Measurements from ENCODE around the gene KCNK1. TPM values are rescaled to one million over a fixed set of nuclear protein-coding genes. Genes with fewer than 3 reads are reported as not detected.
"Not testable (repeated sequence)": the region's sequence is repeated elsewhere in the genome, so short reads cannot be mapped to it uniquely, and the experiment has no call there.

The KCNK1 gene
- total RNA-seq, 1 donor from 2014 or later, result 2.3 TPM

GRCh38 chr1:233672732-233673131, 58.8 kb downstream of the KCNK1 start:
- Mint-ChIP-seq H3K4me1 (no peaks in the 10 kb centered on the region), H3K4me3 (no peak overlapping the region), H3K27ac (no peak overlapping the region), H3K36me3 (ENCODE audit: low read depth) (no peaks in the 10 kb centered on the region), H3K9me3 (no peaks in the 10 kb centered on the region), H3K27me3 (peaks cover 9% of the 10 kb centered on the region)
- intact Hi-C loops (cut with micrococcal nuclease), result no loop called here
- DNase-seq, result no peak

- H3K4me3 Mint-ChIP-seq, result no peak overlapping the region
- no peaks in the 10 kb centered on the region for H3K9me3 Mint-ChIP-seq
- no peak overlapping the region for H3K27ac Mint-ChIP-seq
- H3K4me1 Mint-ChIP-seq, result no peaks in the 10 kb centered on the region
- no peaks in the 10 kb centered on the region for H3K36me3 Mint-ChIP-seq (ENCODE audit: low read depth)
- peaks cover 9% of the 10 kb centered on the region for H3K27me3 Mint-ChIP-seq
- no peak for DNase-seq
- intact Hi-C loops (cut with micrococcal nuclease), result no loop called here
Observed at GRCh38 chr1:233673261-233673946, 59.5 kb downstream of the KCNK1 start.

DNA sequence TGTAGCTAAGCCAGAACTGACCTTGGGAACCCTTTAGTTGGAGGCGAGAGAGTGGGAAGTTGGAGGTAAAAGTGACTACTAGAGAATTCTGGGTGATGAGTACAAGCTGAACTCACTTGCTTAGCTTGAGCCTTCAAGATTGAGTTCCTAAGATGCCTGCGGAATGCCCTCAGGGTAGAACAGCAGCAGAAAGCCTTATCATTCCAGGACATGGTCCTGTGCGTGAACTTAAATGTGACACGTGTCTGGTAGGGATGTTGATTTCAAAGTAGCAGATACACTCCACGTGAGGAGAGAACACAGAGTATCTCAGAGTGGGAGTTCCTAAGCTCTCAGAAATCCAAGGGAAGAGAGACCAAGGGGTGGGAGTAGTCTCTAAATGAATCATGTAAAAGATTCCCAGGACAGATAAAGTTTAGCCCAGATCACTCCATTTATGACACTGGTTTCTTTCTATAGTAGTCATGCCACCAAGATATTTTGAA, 60.1 kb downstream of the KCNK1 start:
- no peak overlapping the region for H3K4me3 Mint-ChIP-seq
- intact Hi-C loops (cut with micrococcal nuclease), result no loop called here
- H3K36me3 Mint-ChIP-seq (ENCODE audit: low read depth), result no peaks in the 10 kb centered on the region

DNA sequence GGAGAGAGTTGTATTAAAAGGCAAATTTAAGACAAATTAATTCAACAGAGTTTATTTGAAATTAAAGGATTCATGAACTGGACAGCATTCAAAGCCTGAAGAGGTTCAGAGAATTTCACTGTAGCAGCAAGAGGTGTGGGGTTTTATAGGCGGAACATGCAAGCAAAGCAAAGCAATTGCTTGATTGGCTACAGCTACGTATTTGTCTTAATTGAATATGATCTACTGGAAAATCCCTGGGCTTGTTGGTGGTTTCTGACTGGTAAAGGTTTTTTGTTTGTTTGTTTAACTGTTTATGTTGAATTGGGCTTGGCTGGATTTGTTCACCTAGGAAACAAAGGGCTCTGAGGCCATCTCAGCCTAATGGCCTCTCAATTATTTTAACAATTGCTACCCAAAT, 61.5 kb downstream of the KCNK1 start:
- Mint-ChIP-seq H3K36me3 (ENCODE audit: low read depth) (no peaks in the 10 kb centered on the region), H3K4me1 (no peaks in the 10 kb centered on the region)

More for the DNA sequence above, 60.1 kb downstream of the KCNK1 start:
- Mint-ChIP-seq H3K4me1 (no peaks in the 10 kb centered on the region), H3K27ac (no peak overlapping the region), H3K27me3 (peaks cover 9% of the 10 kb centered on the region), H3K9me3 (no peaks in the 10 kb centered on the region)
- no peak for DNase-seq

GRCh38 chr1:233675893-233676292, 62.0 kb downstream of the KCNK1 start:
- no peaks in the 10 kb centered on the region for H3K4me1 Mint-ChIP-seq
- no peak overlapping the region for H3K27ac Mint-ChIP-seq
- H3K36me3 Mint-ChIP-seq (ENCODE audit: low read depth), result no peaks in the 10 kb centered on the region
- H3K27me3 Mint-ChIP-seq, result peaks cover 9% of the 10 kb centered on the region
- intact Hi-C loops (cut with micrococcal nuclease), result no loop called here
- no peaks in the 10 kb centered on the region for H3K9me3 Mint-ChIP-seq
- DNase-seq, result no peak
- no peak overlapping the region for H3K4me3 Mint-ChIP-seq

More for the DNA sequence above, 61.5 kb downstream of the KCNK1 start:
- Mint-ChIP-seq H3K27me3 (peaks cover 9% of the 10 kb centered on the region), H3K4me3 (no peak overlapping the region), H3K27ac (no peak overlapping the region), H3K9me3 (no peaks in the 10 kb centered on the region)
- DNase-seq, result no peak
- intact Hi-C loops (cut with micrococcal nuclease), result no loop called here

DNA sequence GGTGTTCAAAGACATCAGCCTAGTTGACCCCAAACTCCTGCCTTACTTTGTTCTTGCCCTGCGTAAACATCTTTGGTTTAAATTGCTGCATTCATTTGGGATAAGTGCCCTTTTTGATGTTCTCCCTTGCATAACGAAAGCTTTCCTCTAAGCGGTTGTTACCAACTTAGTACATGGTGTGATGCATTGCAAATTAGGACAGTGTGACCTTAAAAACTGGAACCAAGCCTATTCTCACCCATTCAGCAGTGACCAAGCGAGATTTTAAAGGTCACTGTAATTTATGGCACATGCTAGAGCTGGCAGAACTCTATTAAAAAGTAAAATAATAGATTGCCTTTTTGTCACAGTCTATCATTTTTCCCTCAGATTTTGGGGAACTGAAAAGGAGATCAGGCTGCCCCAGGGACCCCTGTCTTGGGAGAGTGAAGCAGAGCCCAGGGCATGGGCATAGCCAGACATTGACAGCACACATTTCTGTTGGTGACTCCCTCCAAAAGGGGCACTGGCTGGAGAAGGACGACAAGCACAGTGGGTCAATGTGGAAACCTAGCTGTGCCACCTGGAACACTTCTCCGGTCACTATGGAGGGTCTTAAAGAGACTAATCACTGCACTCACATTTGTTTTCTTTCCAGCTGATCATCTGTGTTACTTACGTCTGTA, 63.9 kb downstream of the KCNK1 start:
- Mint-ChIP-seq H3K36me3 (ENCODE audit: low read depth) (no peaks in the 10 kb centered on the region), H3K9me3 (no peaks in the 10 kb centered on the region), H3K27ac (no peak overlapping the region), H3K27me3 (peaks cover 9% of the 10 kb centered on the region), H3K4me3 (no peak overlapping the region), H3K4me1 (no peaks in the 10 kb centered on the region)
- intact Hi-C loops (cut with micrococcal nuclease), result no loop called here
- DNase-seq, result no peak

DNA sequence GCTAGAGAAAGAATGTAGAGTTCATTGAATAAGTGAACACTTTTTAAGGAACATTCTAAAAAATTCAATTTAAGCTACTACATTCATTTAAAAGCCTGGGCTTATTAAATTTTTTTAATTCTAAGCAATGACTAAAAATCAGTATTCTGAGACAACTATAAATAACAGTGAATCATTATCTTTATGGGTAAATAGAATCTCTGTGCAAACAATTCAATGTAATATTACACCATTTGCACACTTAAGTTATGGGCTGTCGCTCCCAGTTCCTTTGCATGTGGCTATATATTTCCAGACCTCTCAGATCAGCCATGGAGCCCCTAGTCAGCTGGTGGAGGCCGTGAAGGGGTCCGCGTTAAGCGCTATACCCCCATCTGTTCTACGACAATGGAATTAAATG, 65.1 kb downstream of the KCNK1 start:
- Mint-ChIP-seq H3K4me1 (no peaks in the 10 kb centered on the region), H3K27ac (no peak overlapping the region)
- intact Hi-C loops (cut with micrococcal nuclease), result no loop called here

DNA sequence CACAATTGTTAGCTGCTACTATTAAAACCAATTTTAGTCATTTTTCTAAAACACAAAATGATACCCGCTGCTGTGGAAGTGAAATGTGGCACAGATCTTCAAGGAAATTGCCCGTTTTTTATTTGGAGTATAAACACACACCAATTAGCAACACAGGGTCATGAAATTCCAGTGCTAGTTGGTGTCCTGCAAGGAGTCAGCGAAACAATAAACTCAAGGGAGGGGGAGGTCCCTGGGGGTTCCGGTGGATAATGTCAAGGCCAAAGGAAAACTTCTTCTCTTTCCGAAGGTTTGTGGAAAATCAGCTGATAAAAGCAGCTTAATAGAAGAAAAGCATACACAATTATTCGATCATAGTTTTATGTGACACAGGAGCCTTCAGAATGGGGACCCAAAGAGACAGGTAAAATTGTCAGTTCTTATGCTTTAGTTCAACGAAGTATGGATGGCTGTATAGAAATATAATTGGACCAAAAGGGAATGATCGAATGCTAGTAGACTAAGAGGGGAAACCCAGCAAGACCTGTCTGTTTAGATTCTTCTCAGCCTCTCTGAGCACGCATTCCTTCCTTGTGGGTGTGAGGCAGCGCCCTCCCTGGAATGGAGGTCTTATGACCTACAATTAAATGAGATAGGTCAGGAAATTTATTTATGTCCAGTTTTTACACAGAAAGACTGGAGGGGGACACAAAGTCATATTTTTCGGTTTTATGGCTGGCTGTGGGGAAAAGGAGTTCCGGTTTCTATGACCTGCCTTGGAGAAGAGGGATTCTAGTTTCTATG, 65.9 kb downstream of the KCNK1 start:
- no peaks in the 10 kb centered on the region for H3K9me3 Mint-ChIP-seq
- no peaks in the 10 kb centered on the region for H3K4me1 Mint-ChIP-seq
- no peaks in the 10 kb centered on the region for H3K36me3 Mint-ChIP-seq (ENCODE audit: low read depth)
- no peak overlapping the region for H3K27ac Mint-ChIP-seq
- H3K27me3 Mint-ChIP-seq, result peaks cover 4% of the 10 kb centered on the region
- no peak for DNase-seq
- intact Hi-C loops (cut with micrococcal nuclease), result no loop called here
- no peak overlapping the region for H3K4me3 Mint-ChIP-seq

More for the DNA sequence above, 65.1 kb downstream of the KCNK1 start:
- DNase-seq, result no peak
- Mint-ChIP-seq H3K36me3 (ENCODE audit: low read depth) (no peaks in the 10 kb centered on the region), H3K27me3 (peaks cover 9% of the 10 kb centered on the region), H3K4me3 (no peak overlapping the region), H3K9me3 (no peaks in the 10 kb centered on the region)

GRCh38 chr1:233681285-233681684, 67.4 kb downstream of the KCNK1 start:
- Mint-ChIP-seq H3K36me3 (ENCODE audit: low read depth) (no peaks in the 10 kb centered on the region), H3K4me3 (no peak overlapping the region), H3K9me3 (no peaks in the 10 kb centered on the region), H3K4me1 (no peaks in the 10 kb centered on the region), H3K27me3 (peaks cover 3% of the 10 kb centered on the region), H3K27ac (no peak overlapping the region)
- intact Hi-C loops (cut with micrococcal nuclease), result no loop called here
- DNase-seq, result no peak

DNA sequence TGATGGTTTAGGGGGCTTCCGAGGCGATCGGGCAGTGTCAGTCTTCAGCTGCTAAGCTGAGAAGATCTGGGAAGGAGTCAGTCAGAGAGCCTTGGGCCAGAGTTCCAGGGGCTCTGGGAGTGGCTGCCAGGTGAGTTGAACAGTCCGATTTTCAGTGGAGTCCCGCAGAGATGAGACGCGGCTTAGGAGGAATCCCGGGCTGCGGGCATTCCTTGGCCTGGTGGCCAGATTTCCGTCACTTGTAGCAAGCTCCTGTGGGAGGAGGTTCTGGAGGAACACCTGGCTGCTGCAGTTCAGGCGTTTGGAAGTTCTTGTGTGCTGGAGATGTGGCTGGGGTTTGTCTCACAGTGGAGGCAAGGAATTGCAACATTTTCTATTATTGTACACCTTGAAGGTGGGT, 72.7 kb downstream of the KCNK1 start:
- H3K27ac Mint-ChIP-seq; H3K4me3 Mint-ChIP-seq; DNase-seq; H3K36me3 Mint-ChIP-seq (ENCODE audit: low read depth); intact Hi-C loops (cut with micrococcal nuclease); H3K4me1 Mint-ChIP-seq; H3K27me3 Mint-ChIP-seq; H3K9me3 Mint-ChIP-seq: not testable (repeated sequence)

GRCh38 chr1:233689017-233689747, 75.3 kb downstream of the KCNK1 start:
- H3K4me3 Mint-ChIP-seq, result no peak overlapping the region
- H3K4me1 Mint-ChIP-seq, result no peaks in the 10 kb centered on the region
- intact Hi-C loops (cut with micrococcal nuclease), result no loop called here
- no peaks in the 10 kb centered on the region for H3K27me3 Mint-ChIP-seq
- no peak overlapping the region for H3K27ac Mint-ChIP-seq
- no peak for DNase-seq
- no peaks in the 10 kb centered on the region for H3K36me3 Mint-ChIP-seq (ENCODE audit: low read depth)
- no peaks in the 10 kb centered on the region for H3K9me3 Mint-ChIP-seq

- Mint-ChIP-seq H3K4me3 (no peak overlapping the region), H3K27me3 (no peaks in the 10 kb centered on the region), H3K27ac (no peak overlapping the region), H3K4me1 (no peaks in the 10 kb centered on the region), H3K9me3 (no peaks in the 10 kb centered on the region), H3K36me3 (ENCODE audit: low read depth) (no peaks in the 10 kb centered on the region)
- DNase-seq, result no peak
- intact Hi-C loops (cut with micrococcal nuclease), result no loop called here
Observed at GRCh38 chr1:233689748-233690254, 75.9 kb downstream of the KCNK1 start.

GRCh38 chr1:233695901-233696300, 82.0 kb downstream of the KCNK1 start:
- H3K27ac Mint-ChIP-seq, result no peak overlapping the region
- no peaks in the 10 kb centered on the region for H3K4me1 Mint-ChIP-seq
- no peak overlapping the region for H3K4me3 Mint-ChIP-seq
- intact Hi-C loops (cut with micrococcal nuclease), result no loop called here
- peaks cover 4% of the 10 kb centered on the region for H3K9me3 Mint-ChIP-seq
- DNase-seq, result no peak
- peaks cover 5% of the 10 kb centered on the region for H3K27me3 Mint-ChIP-seq
- H3K36me3 Mint-ChIP-seq (ENCODE audit: low read depth), result no peaks in the 10 kb centered on the region

All from activated CD4-positive, alpha-beta T cell treated with anti-CD3 and anti-CD28 coated beads, Interleukin-2, amount 10 ng/mL, durations not matched to agents 24 days and 14 days (primary cell).